HG02759 (cell line): Measurements from ENCODE around the gene CENPH.
"Not testable (repeated sequence)": the region's sequence is repeated elsewhere in the genome, so short reads cannot be mapped to it uniquely, and the experiment has no call there.

Source experiments
- ATAC-seq: cut with Tn5 transposase; IDR thresholded peaks from one replicate; pipeline ENCODE4 v1.9.1; 2021; ENCODE audit warnings: mild to moderate bottlenecking, moderate library complexity; ENCODE audit not compliant: unreplicated experiment

Gene CENPH

GRCh38 chr5:69206528-69207190 lies 17.3 kb downstream of the CENPH start:
- ATAC-seq, result no peak

- no peak for ATAC-seq
Observed at GRCh38 chr5:69209602-69210001, 20.2 kb downstream of the CENPH start.

GRCh38 chr5:69211200-69211599 lies 21.8 kb downstream of the CENPH start:
- no peak for ATAC-seq

- no peak for ATAC-seq
Observed at GRCh38 chr5:69212022-69212421, 22.6 kb downstream of the CENPH start.

- no peak for ATAC-seq
Observed at GRCh38 chr5:69213513-69214215, 24.3 kb downstream of the CENPH start.

- no peak for ATAC-seq
Observed at GRCh38 chr5:69217151-69217511, 27.7 kb downstream of the CENPH start.

GRCh38 chr5:69217548-69218526 lies 28.5 kb downstream of the CENPH start:
- ATAC-seq, result peak; percentile 91

GRCh38 chr5:69219939-69220338 lies 30.6 kb downstream of the CENPH start:
- ATAC-seq, result no peak

GRCh38 chr5:69220371-69220770 lies 31.0 kb downstream of the CENPH start:
- ATAC-seq, result not testable (repeated sequence)

GRCh38 chr5:69220833-69221232 lies 31.4 kb downstream of the CENPH start:
- not testable (repeated sequence) for ATAC-seq

GRCh38 chr5:69224520-69224919 lies 35.1 kb downstream of the CENPH start:
- no peak for ATAC-seq

- ATAC-seq, result no peak
Observed at GRCh38 chr5:69225860-69226259, 36.5 kb downstream of the CENPH start.

GRCh38 chr5:69230181-69230580 lies 40.8 kb downstream of the CENPH start:
- no peak for ATAC-seq

- no peak for ATAC-seq
Observed at GRCh38 chr5:69231281-69231680, 41.9 kb downstream of the CENPH start.

GRCh38 chr5:69231851-69232250 lies 42.5 kb downstream of the CENPH start:
- no peak for ATAC-seq

- ATAC-seq, result peak; percentile 100
Observed at GRCh38 chr5:69234457-69235268, 45.3 kb downstream of the CENPH start, which contains the start of gene CDK7. TSS of gene CDK7 (plus strand) at chr5:69234886. CDS start at chr5:69234976, 90 bp downstream.

GRCh38 chr5:69236733-69237132 lies 47.4 kb downstream of the CENPH start:
- ATAC-seq, result not testable (repeated sequence)

- no peak for ATAC-seq
Observed at GRCh38 chr5:69237877-69238276, 48.5 kb downstream of the CENPH start.

GRCh38 chr5:69238760-69239251 lies 49.4 kb downstream of the CENPH start:
- ATAC-seq, result no peak

GRCh38 chr5:69242215-69242927 lies 53.0 kb downstream of the CENPH start:
- ATAC-seq, result no peak
